Epidermal melanocyte (primary cell): Measurements from ENCODE around the gene ARIH1.
"Not testable (repeated sequence)": the region's sequence is repeated elsewhere in the genome, so short reads cannot be mapped to it uniquely, and the experiment has no call there.

Source experiments
- DNase-seq: peaks from one replicate; pipeline ENCODE4 v3.0.0; 2011; ENCODE audit warnings: low spot score; ENCODE audit not compliant: insufficient read length

Gene ARIH1

DNA sequence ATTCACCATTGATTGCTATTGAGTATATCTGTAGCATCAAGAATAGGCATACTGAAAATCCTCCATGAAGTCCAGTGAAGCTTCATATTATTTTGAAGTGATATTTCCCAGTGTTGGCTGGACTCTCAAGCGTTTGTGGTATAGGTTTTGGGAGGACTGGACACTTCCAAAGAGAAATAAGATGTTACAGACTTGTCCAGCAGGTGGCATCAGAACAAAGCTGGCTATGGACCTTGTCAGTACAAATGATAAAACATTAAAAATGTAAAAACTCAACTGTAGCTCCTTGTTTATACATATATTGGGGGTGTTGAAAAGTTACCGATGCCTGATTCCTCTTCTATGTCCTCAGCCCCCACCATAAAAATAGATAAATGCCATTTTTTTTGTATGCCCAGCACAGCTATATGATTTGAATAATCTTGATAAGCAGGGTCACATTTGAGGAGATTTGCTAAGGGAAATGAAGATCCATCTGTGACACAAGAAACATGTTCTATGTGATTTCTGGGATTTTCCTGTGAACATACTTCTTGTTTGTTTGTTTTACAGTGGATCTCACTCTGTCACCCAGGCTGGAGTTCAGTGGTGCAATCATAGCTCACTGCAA, 125.8 kb downstream of the ARIH1 start:
- DNase-seq: peak; percentile 77

DNA sequence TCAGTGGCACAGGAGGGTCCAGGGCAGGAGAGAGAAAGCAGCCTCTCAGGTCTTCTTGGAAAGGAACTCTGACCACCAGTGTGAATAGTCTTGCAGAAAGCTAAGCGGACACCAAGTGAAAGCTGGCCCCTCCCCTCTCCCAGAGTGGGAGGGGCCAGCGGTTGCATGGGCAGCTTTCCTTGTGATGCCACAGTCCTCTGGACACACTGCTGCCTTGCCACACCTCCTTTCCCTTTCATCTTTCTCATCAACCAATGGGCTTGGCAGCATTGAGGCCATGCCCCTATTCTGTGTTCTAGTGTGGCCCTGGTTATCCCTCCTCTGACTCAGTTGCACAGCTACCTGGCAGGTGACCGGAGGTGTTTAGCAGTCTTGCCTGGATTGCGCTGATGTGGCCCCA, 130.7 kb downstream of the ARIH1 start:
- DNase-seq: no peak

DNA sequence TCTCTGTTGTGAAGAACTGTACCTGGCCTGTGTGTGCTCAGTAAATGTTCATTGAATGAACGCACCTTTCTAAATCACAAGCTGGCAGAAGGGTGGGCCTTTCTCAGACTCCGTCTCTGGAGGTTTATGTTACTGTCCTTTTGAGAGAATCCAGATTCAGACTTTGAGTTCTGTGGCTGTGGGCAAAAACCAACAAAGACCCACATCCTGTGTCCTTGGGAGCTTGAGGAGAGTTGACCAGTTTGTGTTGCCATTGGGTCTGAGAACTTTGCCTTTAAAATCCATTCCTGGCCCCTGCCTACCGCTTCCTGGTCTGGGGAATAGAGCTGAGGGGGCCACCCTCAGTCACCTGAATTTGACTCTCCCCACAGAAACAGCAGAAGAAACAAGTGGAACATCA, 134.0 kb downstream of the ARIH1 start:
- DNase-seq: not testable (repeated sequence)

DNA sequence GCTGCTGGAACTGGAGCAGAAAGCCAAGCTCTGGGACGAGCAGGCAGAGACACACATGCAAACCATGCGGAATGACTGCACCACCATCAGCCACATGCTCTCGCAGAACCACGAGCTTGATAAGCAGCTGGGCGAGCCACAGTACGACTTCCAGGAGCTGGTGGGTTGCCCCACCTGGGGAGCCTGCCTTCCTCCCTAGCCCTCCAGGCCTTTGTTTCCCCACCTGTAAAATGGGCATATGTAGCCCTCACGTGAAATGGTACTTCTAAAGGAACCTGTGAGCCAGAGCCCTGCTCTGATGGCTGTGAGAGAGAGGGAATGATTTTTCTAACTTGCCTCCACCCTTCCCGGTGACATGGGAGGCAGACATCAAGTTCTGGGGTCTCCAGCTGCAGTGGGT, 135.7 kb downstream of the ARIH1 start:
- no peak for DNase-seq

DNA sequence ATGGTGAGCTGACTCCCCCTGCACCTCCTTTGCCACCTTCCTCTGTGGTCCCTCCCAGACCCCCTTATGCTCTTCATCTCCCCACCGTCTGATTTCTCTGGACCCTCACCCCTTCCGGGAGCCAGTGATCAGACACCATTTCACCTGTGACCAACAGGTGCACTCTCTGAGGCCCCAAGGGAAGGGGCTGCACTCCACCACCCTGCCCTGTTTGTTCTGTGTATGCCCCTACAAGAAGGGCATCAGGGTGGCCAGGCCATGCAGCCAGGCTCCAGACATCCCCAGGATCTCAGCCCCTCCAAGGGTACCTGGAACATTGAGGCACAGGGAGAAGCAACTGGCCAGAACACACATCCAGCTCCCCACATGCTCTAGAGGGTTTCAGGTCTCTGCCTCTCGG, 138.2 kb downstream of the ARIH1 start:
- not testable (repeated sequence) for DNase-seq

DNA sequence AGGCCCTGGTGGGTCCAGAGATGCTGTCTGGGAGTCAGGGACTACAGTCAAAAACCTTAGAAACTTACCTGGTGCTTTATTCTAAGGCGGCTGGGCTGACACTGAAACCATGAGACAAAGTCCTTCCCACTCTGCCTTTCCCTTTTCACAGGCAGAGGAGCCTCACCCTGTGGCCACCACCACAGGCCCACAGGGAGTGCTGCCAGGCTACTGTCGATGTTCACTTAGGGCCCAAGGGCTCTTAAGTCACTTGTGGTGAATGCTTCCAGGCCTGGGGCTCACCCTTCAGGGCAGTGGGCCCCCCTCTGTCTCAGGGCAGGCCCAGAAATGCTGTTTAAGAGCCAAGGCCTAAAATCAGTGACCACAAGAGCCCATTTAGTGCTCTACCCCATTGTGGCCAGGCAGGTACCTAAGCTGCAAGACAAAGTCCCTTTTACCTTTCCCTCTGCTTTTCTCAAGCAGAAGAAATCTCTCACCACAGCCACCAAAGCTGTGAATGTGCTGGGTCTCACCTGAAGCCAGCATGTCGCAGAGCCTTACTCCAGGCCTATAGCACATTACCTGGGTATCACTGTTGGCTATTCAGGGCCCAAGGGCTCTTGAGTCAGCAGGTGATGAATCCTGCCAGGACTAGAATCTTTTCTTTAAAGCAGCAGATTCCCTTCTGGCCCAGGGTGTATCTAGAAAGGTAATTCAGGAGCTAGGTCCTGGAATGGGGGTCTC, 140.8 kb downstream of the ARIH1 start:
- no peak for DNase-seq

DNA sequence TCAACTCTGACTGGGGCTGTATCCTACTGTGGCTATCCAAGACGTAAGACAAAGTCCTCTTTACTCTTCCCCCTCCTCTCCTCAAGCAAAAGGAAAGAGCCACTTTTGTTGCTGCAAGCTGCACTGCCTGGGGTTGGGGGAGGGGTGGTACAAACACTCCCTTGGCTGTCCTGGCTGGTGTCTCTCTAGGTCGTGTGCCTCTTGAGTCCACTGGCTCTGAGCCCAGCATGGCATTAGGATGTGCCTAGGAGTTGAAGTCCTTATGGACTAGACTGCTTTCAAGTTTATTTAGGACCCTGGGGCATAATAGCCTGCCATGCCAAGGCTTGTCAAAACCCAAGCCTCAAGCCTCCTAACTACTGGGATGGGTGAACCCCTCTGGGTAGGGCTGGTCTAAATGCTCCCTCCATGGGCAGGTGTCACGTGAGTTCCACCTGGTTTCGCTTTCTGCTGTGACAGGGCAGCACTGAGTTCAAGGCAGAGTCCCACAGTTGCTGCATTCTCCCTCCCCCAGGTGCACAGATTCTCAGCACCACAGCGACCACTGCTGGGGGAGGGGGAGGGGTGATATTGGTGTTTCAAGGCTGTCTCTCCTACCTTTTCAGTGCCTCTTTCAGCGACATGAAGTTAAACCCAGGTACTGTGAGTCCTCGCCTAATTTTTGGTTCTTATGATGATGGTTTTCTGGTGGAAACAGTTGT, 141.6 kb downstream of the ARIH1 start:
- DNase-seq: not testable (repeated sequence)

DNA sequence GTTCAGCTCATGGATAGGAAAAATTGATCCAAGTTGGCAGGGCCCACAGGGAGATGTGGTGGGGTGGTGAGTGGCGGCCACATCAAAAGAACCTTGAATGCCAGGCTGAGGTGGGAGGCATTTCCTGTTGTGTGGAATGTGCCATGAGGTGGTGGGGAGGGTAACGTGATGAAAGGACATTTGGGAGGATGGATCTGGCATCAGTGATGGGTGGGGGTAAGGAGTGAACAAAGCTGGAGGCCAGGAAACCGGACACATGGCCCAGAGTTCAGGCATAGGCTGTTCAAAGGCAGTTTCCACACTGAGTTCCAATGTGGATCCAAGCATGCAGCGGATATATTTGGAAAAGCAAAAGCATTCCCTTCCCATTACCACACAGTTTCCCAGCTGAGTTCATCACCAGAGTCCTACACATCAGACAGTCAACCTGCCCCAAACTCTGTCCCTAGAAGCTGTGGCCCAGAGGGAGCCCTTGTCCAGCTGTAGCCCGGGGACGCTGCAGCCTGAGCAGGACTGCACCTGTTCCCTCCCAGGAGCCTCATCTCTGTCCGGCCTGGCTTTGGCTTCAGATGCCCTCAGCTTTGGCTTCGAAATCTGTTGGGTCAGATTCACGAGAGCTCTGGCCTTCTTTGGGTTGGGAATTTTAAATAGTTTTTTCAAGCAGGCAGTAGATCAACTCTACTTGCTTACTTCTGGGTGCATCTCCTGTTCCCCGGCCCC, 142.5 kb downstream of the ARIH1 start:
- no peak for DNase-seq

DNA sequence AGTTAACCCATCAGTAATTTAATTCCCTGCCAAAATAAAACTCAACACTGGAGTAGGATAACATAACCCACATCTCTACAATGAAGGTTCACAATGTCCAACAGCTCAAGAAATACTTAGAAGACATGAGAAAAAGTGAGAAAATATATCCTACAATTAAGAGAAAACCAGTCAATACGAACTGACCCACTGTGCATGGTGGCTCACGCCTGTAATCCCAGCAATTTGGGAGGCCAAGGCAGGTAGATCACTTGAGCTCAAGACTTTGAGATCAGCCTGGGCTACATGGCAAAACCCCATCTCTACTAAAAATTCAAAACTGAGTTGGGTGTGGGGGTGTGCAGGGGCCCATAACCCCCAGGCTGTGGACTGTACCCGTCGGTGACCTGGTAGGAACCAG, 149.7 kb downstream of the ARIH1 start:
- DNase-seq: not testable (repeated sequence)

DNA sequence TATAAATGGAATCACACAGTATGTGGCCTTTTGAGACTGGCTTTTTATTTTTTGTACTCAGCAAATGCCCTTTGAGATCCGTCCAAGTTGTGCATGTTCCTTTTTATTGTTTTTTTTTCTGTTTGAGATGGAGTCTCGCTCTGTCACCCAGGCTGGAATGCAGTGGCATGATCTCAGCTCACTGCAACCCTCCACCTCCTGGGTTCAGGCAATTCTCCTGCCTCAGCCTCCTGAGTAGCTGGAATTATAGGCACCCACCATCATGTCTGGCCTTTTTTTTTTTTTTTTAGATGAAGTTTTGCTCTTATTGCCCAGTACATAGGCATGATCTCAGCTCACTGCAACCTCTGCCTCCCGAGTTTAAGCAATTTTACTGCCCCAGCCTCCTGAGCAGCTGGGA, 152.0 kb downstream of the ARIH1 start:
- not testable (repeated sequence) for DNase-seq

DNA sequence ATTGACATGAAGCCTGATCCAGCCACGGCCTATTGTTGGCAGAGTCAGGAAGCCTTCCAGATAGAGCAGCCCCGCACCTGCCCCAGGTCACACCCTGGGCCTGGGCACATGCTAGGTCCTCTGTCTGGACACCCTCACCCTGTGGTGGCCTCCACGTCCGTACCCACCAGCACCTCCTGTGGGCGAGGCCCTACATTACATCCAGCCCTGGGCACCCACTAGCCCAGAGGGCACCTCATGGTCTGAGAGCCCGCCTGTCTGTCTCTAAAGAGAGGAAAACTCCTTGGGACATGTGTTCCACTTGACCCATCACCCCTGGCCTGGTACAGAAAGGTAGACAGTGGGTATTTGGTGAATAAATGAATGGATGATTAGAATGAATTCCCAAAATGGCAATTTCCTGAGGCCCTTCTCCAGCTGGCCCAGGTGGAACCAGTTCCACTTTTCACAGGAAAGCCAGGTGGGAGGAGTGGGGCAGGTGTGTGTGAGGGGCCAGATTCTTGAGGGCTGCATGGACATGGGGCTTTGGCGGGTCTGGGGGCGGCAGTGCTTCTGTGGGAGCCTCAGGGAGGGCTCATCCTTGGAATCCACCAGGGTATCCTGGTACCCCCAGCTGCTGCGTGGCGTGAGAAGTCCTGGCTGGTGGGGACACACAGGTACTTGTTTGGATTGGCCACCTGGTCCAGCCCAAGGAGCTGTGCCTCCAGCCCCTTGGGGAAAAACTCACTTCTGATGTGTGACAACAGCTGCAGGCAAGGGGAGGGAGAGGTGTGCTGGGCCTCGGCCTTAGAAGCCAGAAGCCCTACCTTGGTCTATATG, 154.3 kb downstream of the ARIH1 start:
- not testable (repeated sequence) for DNase-seq

DNA sequence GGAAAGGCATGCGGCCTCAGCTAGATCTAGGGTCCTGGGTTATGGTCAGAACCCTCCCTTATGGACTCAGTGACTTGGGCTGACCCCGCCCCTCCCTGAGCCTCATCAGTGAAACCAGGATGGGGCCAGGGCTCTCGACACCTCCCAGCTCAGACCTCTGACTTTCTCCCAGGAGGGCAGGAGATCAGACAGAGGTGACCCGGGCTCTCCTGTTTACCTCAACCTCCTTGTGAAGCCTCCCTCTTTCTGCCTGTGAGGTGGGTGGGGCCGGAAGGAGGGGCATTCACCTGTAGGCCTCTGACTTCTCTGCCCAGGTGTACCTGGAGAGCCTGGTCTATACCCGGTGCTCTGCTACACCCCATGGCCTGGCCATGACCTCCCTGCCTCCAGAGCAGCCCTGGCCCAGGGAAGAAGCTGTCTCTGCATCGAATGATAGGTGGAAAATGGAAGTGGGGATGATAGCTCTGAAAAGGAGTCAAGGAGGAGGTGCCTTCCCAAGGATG, 155.0 kb downstream of the ARIH1 start:
- not testable (repeated sequence) for DNase-seq

DNA sequence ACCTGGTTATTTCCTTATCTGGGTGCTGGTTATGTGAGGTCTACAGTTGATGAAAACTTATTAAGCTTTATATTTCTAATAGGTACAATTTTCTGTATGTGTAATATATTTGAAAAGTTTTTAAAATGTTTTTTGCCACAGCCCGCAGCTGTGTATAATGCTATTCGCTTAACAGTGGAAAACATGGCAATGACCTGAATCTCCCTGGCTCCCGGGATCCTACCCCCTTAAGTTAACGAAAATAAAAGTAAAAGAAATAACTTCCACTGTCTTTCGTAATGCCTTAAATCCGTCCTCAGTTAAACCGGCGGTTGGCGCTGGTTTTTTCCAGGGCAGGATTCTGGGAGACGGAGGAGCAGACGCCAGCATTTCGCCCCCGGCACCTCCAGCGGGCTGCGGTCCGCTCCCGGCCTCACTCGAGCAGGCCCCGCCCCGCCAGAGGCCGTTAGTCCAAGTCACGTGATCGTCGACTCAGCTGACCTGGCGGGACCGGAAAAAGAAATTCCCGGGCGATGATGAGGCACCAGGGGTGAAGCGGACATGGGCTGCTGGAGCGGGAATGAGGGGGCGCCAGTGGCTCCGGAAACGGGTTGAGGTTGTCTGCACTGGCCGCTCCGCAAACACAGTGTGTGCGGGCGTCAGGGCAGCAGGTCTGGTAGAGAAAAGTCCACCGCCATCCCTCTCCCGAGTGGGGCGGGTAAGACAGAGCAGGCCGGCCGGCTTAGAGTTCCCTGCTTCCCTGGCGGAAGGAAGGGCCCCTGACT, 162.6 kb downstream of the ARIH1 start:
- DNase-seq: not testable (repeated sequence)

DNA sequence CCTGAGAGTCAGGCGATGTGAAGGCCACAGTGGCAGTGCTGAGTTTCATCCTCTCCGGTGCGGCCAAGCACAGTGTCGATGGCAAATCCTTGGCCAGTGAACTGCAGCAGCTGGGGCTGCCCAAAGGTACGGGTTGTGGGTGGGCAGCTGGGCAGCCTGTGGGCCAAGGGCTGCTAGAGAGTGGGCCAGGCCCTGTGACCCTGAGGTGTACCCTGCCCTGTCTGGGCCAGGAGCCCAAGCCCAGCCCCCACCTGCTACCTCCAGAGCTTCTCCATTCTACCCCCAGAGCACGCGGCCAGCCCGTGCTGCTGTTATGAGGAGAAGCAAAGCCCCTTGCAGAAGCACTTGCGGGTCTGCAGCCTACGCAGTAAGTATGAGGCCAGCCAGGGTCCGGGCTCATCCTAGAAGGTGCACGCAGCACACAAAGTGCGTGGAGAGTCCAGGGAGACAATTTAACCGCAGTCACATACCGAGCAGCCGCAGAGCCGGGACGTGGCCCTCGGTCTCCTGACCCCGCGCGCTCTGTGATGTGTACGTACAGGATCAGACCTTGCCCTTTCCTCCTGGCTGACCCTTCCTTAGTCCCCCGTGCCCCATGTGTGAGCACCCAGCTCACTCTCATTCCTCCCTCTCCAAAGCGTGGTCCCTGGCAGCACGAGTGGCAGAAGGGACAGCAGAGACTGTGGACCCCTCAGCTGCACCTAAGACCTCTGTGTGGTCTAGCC, 165.8 kb downstream of the ARIH1 start:
- DNase-seq: not testable (repeated sequence)

DNA sequence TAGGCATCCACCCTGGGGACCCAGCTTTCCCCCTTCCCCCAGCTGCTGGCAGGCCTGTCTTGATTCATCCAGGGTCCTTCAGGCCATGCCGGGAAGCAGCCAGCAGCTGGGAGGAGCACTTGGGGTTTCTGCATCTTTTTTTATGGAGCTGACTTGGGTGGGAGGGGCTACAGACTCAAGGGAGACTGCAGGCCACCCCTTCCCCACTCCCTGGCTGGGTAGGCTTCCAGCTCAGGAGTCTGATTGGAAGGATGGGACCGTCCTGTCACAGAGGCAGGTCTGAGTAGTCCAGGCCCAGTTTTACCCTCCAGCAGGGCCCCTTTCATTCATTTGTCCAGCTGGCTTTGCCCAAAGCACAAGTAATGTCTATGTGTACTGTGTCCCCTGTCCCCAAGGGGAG, 168.1 kb downstream of the ARIH1 start:
- DNase-seq: not testable (repeated sequence)

DNA sequence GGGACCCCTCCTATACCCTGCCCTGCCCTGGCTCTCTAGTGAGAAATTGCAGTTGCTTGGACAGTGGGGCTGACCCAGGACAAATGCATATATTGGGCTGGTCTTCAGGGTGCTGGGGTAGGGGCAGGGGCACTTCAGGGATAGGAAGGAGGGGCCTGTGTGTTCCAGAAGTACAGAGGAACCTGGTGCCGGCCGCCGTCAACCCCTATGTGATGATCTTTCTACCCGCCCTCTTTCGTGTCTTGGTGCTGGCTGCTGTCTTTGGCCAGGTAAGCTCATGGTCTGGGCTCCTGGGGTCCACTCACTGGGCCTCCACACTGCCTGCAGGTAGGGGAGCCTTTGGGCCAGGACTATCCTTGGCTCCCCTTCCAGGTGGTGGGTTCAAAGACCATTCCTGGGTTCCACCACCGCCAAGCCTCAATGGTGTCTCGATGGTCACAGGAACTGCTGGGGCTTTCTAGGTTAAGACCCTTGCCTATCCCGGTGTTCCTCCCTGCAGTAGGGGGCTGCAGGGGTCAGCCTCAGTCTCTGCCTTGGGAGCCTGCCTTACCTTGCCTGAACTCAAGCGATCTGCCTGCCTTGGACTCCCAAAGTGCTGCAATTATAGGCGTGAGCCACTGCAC, 174.6 kb downstream of the ARIH1 start:
- DNase-seq: not testable (repeated sequence)
